Epithelial cell of esophagus (primary cell): ENCODE results near the gene GCK.

Source experiments
- DNase-seq: peaks from one replicate; pipeline ENCODE4 v3.0.0; 2010; ENCODE audit warnings: low read depth
- H3K4me3 ChIP-seq: 2 replicates; pipeline ENCODE4 v1.5.1; 2011; ENCODE audit warnings: mild to moderate bottlenecking, low read length, control low read depth
- TF ChIP-seq, protein P1 (sequence below): IDR thresholded peaks from 2 replicates; pipeline ENCODE4 v1.5.1; 2011; ENCODE audit warnings: low read depth, mild to moderate bottlenecking, low read length, control low read depth, inconsistent platforms; ENCODE audit not compliant: insufficient read depth; ENCODE audit errors: missing control alignments

GCK gene

GRCh38 chr7:44188480-44189225, 586 bp downstream of the GCK start:
- DNase-seq = no peak
- no peak overlapping the region for H3K4me3 ChIP-seq
- TF ChIP-seq, protein P1, sequence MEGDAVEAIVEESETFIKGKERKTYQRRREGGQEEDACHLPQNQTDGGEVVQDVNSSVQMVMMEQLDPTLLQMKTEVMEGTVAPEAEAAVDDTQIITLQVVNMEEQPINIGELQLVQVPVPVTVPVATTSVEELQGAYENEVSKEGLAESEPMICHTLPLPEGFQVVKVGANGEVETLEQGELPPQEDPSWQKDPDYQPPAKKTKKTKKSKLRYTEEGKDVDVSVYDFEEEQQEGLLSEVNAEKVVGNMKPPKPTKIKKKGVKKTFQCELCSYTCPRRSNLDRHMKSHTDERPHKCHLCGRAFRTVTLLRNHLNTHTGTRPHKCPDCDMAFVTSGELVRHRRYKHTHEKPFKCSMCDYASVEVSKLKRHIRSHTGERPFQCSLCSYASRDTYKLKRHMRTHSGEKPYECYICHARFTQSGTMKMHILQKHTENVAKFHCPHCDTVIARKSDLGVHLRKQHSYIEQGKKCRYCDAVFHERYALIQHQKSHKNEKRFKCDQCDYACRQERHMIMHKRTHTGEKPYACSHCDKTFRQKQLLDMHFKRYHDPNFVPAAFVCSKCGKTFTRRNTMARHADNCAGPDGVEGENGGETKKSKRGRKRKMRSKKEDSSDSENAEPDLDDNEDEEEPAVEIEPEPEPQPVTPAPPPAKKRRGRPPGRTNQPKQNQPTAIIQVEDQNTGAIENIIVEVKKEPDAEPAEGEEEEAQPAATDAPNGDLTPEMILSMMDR = no peak

- TF ChIP-seq, protein P1 = no peak
- DNase-seq = no peak
Measured at GRCh38 chr7:44187636-44188416, 1.4 kb downstream of the GCK start.

DNA sequence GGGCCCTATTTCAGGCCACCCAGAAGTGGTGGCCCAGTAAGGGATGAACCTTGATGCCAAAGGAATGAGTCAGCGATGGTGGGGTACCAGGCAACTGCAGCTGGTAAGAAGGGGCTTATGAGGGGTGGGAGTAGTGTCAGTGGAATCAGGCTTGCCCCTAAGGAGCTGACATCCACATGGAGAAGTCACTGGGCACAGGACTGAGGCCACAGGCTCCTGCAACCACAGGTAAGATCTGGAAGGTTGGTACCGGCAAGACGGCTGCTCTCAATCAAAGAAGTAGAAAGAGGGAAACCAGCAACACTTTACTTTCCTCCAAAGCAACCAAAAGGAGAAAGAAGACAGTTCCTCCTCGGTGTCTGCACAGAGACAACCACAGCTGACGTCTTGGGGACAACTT, 2.5 kb downstream of the GCK start:
- H3K4me3 ChIP-seq = no peak overlapping the region
- TF ChIP-seq, protein P1 = no peak
- DNase-seq = no peak

More at GRCh38 chr7:44187636-44188416, 1.4 kb downstream of the GCK start:
- no peak overlapping the region for H3K4me3 ChIP-seq

GRCh38 chr7:44185729-44186128, 3.5 kb downstream of the GCK start:
- TF ChIP-seq, protein P1 = no peak
- no peak overlapping the region for H3K4me3 ChIP-seq
- no peak for DNase-seq

DNA sequence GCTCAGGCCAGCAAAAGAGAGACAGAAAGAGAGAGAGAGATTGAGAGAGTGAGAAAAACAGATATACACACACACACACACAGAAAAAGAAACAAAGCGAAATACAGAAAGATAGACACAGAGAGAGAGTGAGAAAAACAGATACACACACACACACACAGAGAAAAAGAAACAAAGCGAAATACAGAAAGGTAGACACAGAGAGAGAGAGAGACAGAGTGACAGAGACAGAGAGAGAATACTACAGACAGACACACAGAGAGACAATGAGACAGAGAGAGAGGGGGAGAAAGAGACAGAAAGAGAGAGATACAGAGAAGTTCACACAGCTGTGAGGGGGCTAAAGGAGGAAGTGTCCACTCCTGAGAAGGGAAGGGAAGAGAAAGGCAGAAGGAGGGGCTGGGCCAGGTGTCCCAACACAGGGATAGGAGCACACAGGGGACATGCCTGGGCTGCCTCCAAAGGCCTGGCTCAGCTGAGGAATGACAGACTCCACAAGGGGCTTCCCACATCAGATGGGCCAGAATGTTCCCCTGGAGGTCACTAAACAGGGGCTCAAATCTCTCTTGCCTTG, 4.3 kb downstream of the GCK start:
- DNase-seq = no peak
- H3K4me3 ChIP-seq = no peak overlapping the region
- TF ChIP-seq, protein P1 = no peak

DNA sequence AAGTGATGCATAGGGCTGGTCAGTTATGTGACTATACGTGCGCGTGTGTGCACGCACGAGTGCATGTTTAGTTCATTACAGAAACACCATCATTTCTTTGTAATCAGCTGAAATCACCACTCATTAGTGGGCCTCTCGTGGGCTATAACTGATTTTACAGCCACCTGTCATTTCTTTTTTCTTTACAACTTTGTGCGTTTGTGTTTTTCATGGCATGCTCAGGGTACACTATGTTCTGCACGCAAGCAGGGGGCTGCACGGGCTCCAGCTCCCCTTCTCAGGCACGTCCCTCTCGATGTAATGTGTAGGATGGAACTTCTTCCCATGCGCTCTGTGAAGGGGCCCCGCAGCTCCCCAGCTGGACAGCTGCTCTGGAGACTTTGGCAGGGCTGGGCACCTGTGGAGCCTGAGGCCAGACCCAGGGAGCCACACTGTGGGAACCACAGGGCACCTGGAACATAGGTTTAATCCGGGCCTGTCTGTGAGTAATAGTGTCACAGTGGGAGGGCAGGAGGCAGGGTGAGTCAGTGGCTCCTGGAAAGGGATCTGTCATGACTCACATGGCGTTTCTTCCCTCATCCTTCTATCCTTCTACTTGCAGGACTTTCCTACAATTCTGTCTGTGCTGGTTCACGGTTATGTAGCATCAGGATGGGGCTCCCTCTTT, 4.9 kb downstream of the GCK start:
- no peak overlapping the region for H3K4me3 ChIP-seq
- DNase-seq = peak; percentile 95
- TF ChIP-seq, protein P1 = no peak
